ENCODE measurements around the gene NOXRED1.

DNA sequence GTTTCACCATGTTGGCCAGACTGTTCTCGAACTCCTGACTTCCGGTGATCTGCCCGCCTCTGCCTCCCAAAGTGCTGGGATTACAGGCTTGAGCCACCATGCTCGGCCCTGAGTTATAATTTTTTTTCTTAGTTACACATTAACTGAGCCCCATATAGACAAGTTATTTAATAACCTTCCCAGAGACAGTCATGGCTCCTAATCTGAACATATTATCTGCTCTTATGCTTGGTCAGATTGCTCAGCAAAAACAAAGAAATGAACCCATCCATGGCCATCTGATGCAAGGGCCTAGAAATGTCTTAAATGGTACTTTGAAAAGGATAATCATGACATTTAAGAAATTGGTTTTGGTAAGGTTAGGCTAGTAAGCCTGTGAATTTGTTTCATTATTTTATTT is 33.1 kb downstream of the NOXRED1 start:
- no peak for TF ChIP-seq CTCF (IDR thresholded peaks at IDR 0.05)
- TF ChIP-seq POLR2A (IDR thresholded peaks at IDR 0.05), result no peak
